ENCODE measurements around the gene FADD.
"Not testable (repeated sequence)": the region's sequence is repeated elsewhere in the genome, so short reads cannot be mapped to it uniquely, and the experiment has no call there.

The FADD gene

GRCh38 chr11:70212227-70212811 is 9.2 kb downstream of the FADD start:
- TF ChIP-seq CTCF (IDR thresholded peaks at IDR 0.05; ENCODE audit: insufficient read depth, low read length, poor library complexity, severe bottlenecking), result no peak
- H3K36me3 ChIP-seq (ENCODE audit: control insufficient read depth, insufficient read depth, low read length), result peaks cover 10% of the 10 kb centered on the region
- H3K4me3 ChIP-seq (replicated peaks; ENCODE audit: low read depth, low read length), result no peak overlapping the region
- H3K27me3 ChIP-seq (replicated peaks; ENCODE audit: control insufficient read depth, insufficient read depth, low read length), result no peaks in the 10 kb centered on the region
- DNase-seq (ENCODE audit: extremely low read depth, insufficient read length), result no peak

GRCh38 chr11:70217388-70217787 is 14.3 kb downstream of the FADD start:
- H3K36me3 ChIP-seq (ENCODE audit: control insufficient read depth, insufficient read depth, low read length); H3K27me3 ChIP-seq (replicated peaks; ENCODE audit: control insufficient read depth, insufficient read depth, low read length); H3K4me3 ChIP-seq (replicated peaks; ENCODE audit: low read depth, low read length); DNase-seq (ENCODE audit: extremely low read depth, insufficient read length): not testable (repeated sequence)

GRCh38 chr11:70218076-70218475 is 15.0 kb downstream of the FADD start:
- not testable (repeated sequence) for H3K4me3 ChIP-seq (replicated peaks; ENCODE audit: low read depth, low read length); H3K27me3 ChIP-seq (replicated peaks; ENCODE audit: control insufficient read depth, insufficient read depth, low read length); DNase-seq (ENCODE audit: extremely low read depth, insufficient read length); H3K36me3 ChIP-seq (ENCODE audit: control insufficient read depth, insufficient read depth, low read length)

GRCh38 chr11:70220136-70220535 is 17.0 kb downstream of the FADD start:
- H3K36me3 ChIP-seq (ENCODE audit: control insufficient read depth, insufficient read depth, low read length), result no peaks in the 10 kb centered on the region

GRCh38 chr11:70220920-70221319 is 17.8 kb downstream of the FADD start:
- no peak for DNase-seq (ENCODE audit: extremely low read depth, insufficient read length)
- no peak overlapping the region for H3K4me3 ChIP-seq (replicated peaks; ENCODE audit: low read depth, low read length)
- no peaks in the 10 kb centered on the region; the same call in 1 of the 2 replicates for H3K27me3 ChIP-seq (replicated peaks; ENCODE audit: control insufficient read depth, insufficient read depth, low read length)
- H3K36me3 ChIP-seq (ENCODE audit: control insufficient read depth, insufficient read depth, low read length), result no peaks in the 10 kb centered on the region
- no peak for TF ChIP-seq CTCF (IDR thresholded peaks at IDR 0.05; ENCODE audit: insufficient read depth, low read length, poor library complexity, severe bottlenecking)

More at GRCh38 chr11:70220136-70220535, 17.0 kb downstream of the FADD start:
- no peak for DNase-seq (ENCODE audit: extremely low read depth, insufficient read length)
- no peak for TF ChIP-seq CTCF (IDR thresholded peaks at IDR 0.05; ENCODE audit: insufficient read depth, low read length, poor library complexity, severe bottlenecking)
- H3K27me3 ChIP-seq (replicated peaks; ENCODE audit: control insufficient read depth, insufficient read depth, low read length), result no peaks in the 10 kb centered on the region; the same call in 1 of the 2 replicates
- no peak overlapping the region for H3K4me3 ChIP-seq (replicated peaks; ENCODE audit: low read depth, low read length)

- H3K36me3 ChIP-seq (ENCODE audit: control insufficient read depth, insufficient read depth, low read length), result no peaks in the 10 kb centered on the region
- no peak for DNase-seq (ENCODE audit: extremely low read depth, insufficient read length)
Measured at GRCh38 chr11:70225681-70226177, 22.6 kb downstream of the FADD start.

More at GRCh38 chr11:70225681-70226177, 22.6 kb downstream of the FADD start:
- no peak overlapping the region for H3K4me3 ChIP-seq (replicated peaks; ENCODE audit: low read depth, low read length)
- no peak for TF ChIP-seq CTCF (IDR thresholded peaks at IDR 0.05; ENCODE audit: insufficient read depth, low read length, poor library complexity, severe bottlenecking)
- no peaks in the 10 kb centered on the region; the same call in none of the 2 replicates for H3K27me3 ChIP-seq (replicated peaks; ENCODE audit: control insufficient read depth, insufficient read depth, low read length)

Measured in GM06990 (cell line).